ENCODE data around the gene CRABP2. TPM values are rescaled to one million over a fixed set of nuclear protein-coding genes. Genes with fewer than 3 reads are reported as not detected.

Gene CRABP2
- total and polyA plus RNA-seq, 2 experiments from 2014 or later = 38.8 to 64.1 TPM

GRCh38 chr1:156746406-156746727 is 41.0 kb upstream of the CRABP2 start:
- Histone ChIP-seq H3K4me1 (ENCODE audit: insufficient read depth) (peaks cover 40% of the 10 kb centered on the region), H3K9ac (peak overlapping the region; percentile 97), H3K4me2 (ENCODE audit: unreplicated experiment) (peak overlapping the region; percentile 86), H3K79me2 (ENCODE audit: insufficient read depth) (peaks cover 94% of the 10 kb centered on the region), H3K9me3 (ENCODE audit: low read depth) (no peaks in the 10 kb centered on the region), H2AFZ (no peak overlapping the region), H4K20me1 (ENCODE audit: insufficient read depth) (no peaks in the 10 kb centered on the region), H3K4me3 (peak overlapping the region; percentile 69), H3K9me2 (ENCODE audit: insufficient read depth) (no peaks in the 10 kb centered on the region), H3K36me3 (ENCODE audit: low read depth) (0 out of 2 replicates have a peak, but pooled peaks cover 9% of the 10 kb centered on the region), H3K27me3 (replicated peaks; ENCODE audit: insufficient read depth) (no peaks in the 10 kb centered on the region), H3K27ac (peak overlapping the region; percentile 100), H3F3A (ENCODE audit: insufficient read depth) (peaks cover 53% of the 10 kb centered on the region)
- 42 to 54% methylated on average over 7 to 9 of the region's 9 CpGs for WGBS, 2 experiments (ENCODE audit: low coverage in 1 of 2, low lambda C conversion rate in 2 of 2, missing lambda C conversion rate in 2 of 2)
- in situ Hi-C loops (cut with MboI) = no loop called here
- no peak for TF ChIP-seq EZH2phosphoT487 (IDR thresholded peaks at IDR 0.05; ENCODE audit: insufficient read depth, low read depth)
- TF ChIP-seq EZH2 (IDR thresholded peaks at IDR 0.05; ENCODE audit: insufficient read depth, poor library complexity, severe bottlenecking) = no peak
- DNase-seq = no peak

DNA sequence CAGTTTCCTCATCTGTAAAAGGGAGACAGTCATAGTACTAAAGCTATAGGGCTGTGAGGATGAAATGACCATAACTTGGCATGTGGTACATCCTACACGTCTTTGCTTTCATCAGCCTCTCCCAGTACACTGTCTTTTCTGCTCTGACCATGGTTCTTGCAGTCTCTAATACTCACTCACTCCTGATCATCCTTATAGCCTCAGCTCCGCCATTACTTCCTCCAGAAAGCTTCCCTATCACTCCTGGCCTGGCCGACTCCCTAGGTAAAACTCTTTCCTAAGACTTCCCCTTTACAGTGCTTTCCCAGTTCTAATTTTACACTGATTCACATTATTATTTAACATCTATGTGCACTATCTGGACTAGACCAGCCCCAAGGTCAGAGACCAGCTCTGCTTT is 40.5 kb upstream of the CRABP2 start:
- peak; percentile 12 for DNase-seq
- WGBS, 2 experiments (ENCODE audit: low coverage in 1 of 2, low lambda C conversion rate in 2 of 2, missing lambda C conversion rate in 2 of 2) = 37 to 39% methylated on average over 3 of the region's 3 CpGs
- peak overlapping the region; percentile 69 for H3K4me3 ChIP-seq

DNA sequence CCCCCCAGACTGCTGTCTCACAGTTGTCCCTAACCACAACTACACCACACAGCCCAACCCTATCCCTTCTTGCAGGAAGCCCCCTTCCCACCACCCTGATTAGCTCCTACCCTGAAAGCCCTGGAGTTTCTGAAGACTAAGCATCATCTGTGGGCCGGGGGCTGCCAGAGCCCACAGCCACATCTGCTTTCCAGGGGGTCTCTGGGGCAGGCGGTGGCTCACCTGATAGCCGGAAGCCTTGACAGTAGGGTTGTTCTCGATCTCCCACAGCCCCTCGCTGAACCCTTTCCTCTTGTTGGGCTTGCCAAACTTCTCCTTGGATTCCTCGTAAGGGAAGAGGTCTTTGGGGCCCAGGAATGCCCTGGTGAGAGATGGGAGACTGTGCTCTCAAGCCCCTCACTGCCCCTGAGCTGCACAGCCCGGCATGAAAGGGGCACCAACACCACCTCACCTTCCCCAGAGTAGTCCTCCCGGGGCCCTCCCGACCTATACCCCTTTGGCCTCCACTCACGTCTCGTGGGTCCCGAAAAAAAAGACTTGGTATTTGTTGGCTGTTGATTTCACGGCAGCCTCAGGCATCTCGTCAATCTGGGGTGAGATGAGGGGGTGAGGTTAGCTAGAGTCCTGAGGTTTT is 39.5 kb upstream of the CRABP2 start:
- no peak overlapping the region for H2AFZ ChIP-seq
- H3K4me3 ChIP-seq = no peak overlapping the region
- 94 to 95% methylated on average over 14 of the region's 14 CpGs for WGBS, 2 experiments (ENCODE audit: low coverage in 1 of 2, low lambda C conversion rate in 2 of 2, missing lambda C conversion rate in 2 of 2)
- peaks cover 48% of the 10 kb centered on the region for H3F3A ChIP-seq (ENCODE audit: insufficient read depth)
- H3K9me2 ChIP-seq (ENCODE audit: insufficient read depth) = no peaks in the 10 kb centered on the region
- peaks cover 91% of the 10 kb centered on the region for H3K79me2 ChIP-seq (ENCODE audit: insufficient read depth)
- 0 out of 2 replicates have a peak, but pooled peaks cover 10% of the 10 kb centered on the region for H3K36me3 ChIP-seq (ENCODE audit: low read depth)
- H3K9me3 ChIP-seq (ENCODE audit: low read depth) = no peaks in the 10 kb centered on the region
- no peak for DNase-seq
- H3K27ac ChIP-seq = peak overlapping the region; percentile 100
- H4K20me1 ChIP-seq (ENCODE audit: insufficient read depth) = no peaks in the 10 kb centered on the region
- no peaks in the 10 kb centered on the region for H3K27me3 ChIP-seq (replicated peaks; ENCODE audit: insufficient read depth)
- in situ Hi-C loops (cut with MboI) = no loop called here
- no peak for TF ChIP-seq EZH2 (IDR thresholded peaks at IDR 0.05; ENCODE audit: insufficient read depth, poor library complexity, severe bottlenecking)
- no peak for TF ChIP-seq EZH2phosphoT487 (IDR thresholded peaks at IDR 0.05; ENCODE audit: insufficient read depth, low read depth)
- H3K4me2 ChIP-seq (ENCODE audit: unreplicated experiment) = no peak overlapping the region
- peak overlapping the region; percentile 97; the same call in 1 of the 2 replicates for H3K9ac ChIP-seq
- peaks cover 45% of the 10 kb centered on the region for H3K4me1 ChIP-seq (ENCODE audit: insufficient read depth)

More for the DNA sequence above, 40.5 kb upstream of the CRABP2 start:
- in situ Hi-C loops (cut with MboI) = no loop called here
- peak overlapping the region; percentile 97 for H3K9ac ChIP-seq
- TF ChIP-seq EZH2 (IDR thresholded peaks at IDR 0.05; ENCODE audit: insufficient read depth, poor library complexity, severe bottlenecking) (no peak), EZH2phosphoT487 (IDR thresholded peaks at IDR 0.05; ENCODE audit: insufficient read depth, low read depth) (no peak)
- H3K4me2 ChIP-seq (ENCODE audit: unreplicated experiment) = peak overlapping the region; percentile 86
- no peaks in the 10 kb centered on the region for H3K27me3 ChIP-seq (replicated peaks; ENCODE audit: insufficient read depth)
- H3K4me1 ChIP-seq (ENCODE audit: insufficient read depth) = peaks cover 41% of the 10 kb centered on the region
- H2AFZ ChIP-seq = no peak overlapping the region
- H3K9me3 ChIP-seq (ENCODE audit: low read depth) = no peaks in the 10 kb centered on the region
- H3K9me2 ChIP-seq (ENCODE audit: insufficient read depth) = no peaks in the 10 kb centered on the region
- peaks cover 91% of the 10 kb centered on the region for H3K79me2 ChIP-seq (ENCODE audit: insufficient read depth)
- H3K36me3 ChIP-seq (ENCODE audit: low read depth) = 0 out of 2 replicates have a peak, but pooled peaks cover 10% of the 10 kb centered on the region
- H4K20me1 ChIP-seq (ENCODE audit: insufficient read depth) = no peaks in the 10 kb centered on the region
- H3F3A ChIP-seq (ENCODE audit: insufficient read depth) = peaks cover 54% of the 10 kb centered on the region
- H3K27ac ChIP-seq = peak overlapping the region; percentile 100

DNA sequence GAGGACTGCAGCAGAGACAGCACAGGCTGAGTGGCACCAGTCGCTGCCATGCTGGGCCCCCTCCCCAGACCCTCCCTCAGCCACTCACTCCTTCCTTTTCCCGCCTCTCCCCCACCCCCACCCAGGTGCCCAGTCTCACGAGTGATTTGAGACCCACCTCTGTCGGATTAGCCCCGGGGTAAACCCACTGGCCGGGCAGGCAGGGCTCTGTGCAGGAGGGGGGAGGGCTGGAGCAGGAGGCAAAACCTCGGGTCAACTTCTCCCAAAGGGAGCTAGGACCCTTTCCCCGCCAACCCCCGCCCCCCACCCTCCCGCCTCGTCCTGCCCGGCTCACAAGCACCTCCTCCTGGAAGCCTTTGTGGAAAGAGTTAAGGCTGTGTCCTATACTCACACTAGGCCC is 39.0 kb upstream of the CRABP2 start:
- H3K27me3 ChIP-seq (replicated peaks; ENCODE audit: insufficient read depth) = no peaks in the 10 kb centered on the region
- H3K36me3 ChIP-seq (ENCODE audit: low read depth) = 0 out of 2 replicates have a peak, but pooled peaks cover 10% of the 10 kb centered on the region
- no peaks in the 10 kb centered on the region for H4K20me1 ChIP-seq (ENCODE audit: insufficient read depth)
- in situ Hi-C loops (cut with MboI) = no loop called here
- H3K4me2 ChIP-seq (ENCODE audit: unreplicated experiment) = no peak overlapping the region
- no peaks in the 10 kb centered on the region for H3K9me3 ChIP-seq (ENCODE audit: low read depth)
- no peak overlapping the region for H3K27ac ChIP-seq
- DNase-seq = no peak
- H2AFZ ChIP-seq = no peak overlapping the region
- 75 to 76% methylated on average over 4 to 12 of the region's 12 CpGs for WGBS, 2 experiments (ENCODE audit: low coverage in 1 of 2, low lambda C conversion rate in 2 of 2, missing lambda C conversion rate in 2 of 2)
- H3K79me2 ChIP-seq (ENCODE audit: insufficient read depth) = peaks cover 91% of the 10 kb centered on the region
- peaks cover 42% of the 10 kb centered on the region for H3F3A ChIP-seq (ENCODE audit: insufficient read depth)
- peaks cover 45% of the 10 kb centered on the region for H3K4me1 ChIP-seq (ENCODE audit: insufficient read depth)
- no peak overlapping the region for H3K4me3 ChIP-seq
- no peak overlapping the region for H3K9ac ChIP-seq
- TF ChIP-seq EZH2 (IDR thresholded peaks at IDR 0.05; ENCODE audit: insufficient read depth, poor library complexity, severe bottlenecking) = no peak
- TF ChIP-seq EZH2phosphoT487 (IDR thresholded peaks at IDR 0.05; ENCODE audit: insufficient read depth, low read depth) = no peak
- no peaks in the 10 kb centered on the region for H3K9me2 ChIP-seq (ENCODE audit: insufficient read depth)

Measured in GM23248 (cell line).